Activated CD8-positive, alpha-beta memory T cell treated with anti-CD3 and anti-CD28 coated beads for 24 hours (primary cell): Measurements from ENCODE around the gene TSPAN5.
"Not testable (repeated sequence)": the region's sequence is repeated elsewhere in the genome, so short reads cannot be mapped to it uniquely, and the experiment has no call there.

ENCODE experiments used
- DNase-seq: peaks from one replicate; pipeline ENCODE4 v3.0.0-alpha.2; 2020

The TSPAN5 gene

DNA sequence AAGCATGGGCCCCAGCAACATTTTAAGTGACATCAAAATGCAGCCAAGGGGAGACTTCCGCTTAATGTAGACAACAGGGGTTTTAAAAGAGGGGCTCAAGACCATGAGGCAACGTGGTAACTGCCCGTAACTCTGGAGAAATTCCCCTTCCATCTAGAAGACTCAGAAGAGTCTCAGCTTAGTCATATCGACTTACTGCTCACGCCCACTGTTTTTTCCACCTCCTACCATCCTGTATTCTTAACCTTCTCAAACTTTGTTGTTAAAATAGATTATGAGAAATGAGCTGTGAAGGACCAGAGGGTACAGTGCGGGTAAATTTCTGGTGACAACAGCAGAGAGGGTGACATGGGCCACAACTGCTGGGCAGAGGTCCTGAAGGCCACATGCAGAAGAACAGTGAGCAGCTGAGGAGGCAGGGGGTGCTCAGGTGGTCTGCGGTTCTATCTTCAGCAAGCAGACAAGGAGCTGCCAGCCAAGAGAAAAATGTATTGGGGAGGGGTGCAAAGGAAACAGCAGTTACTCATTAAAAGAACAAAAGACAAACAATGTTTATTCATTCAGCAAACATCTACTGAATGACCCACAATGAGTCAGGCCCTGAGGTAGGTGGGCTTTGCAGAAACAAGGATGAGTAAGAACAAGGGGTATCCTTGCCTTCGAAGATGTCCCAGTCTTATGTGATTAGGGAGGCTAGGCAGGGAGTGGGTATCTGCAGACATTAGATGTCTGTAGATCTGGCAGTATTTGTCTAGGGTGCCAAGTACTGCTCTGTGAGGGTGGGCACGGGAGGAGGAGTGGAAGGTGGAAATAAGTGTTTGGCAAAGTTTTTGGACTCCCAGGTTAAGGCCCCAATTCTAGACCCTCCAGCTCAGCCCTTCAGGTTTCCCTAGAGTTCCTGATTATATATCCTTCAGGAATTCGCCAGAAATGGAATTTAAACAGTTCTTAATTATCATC lies 175.3 kb downstream of the TSPAN5 start:
- DNase-seq = peak; percentile 78

DNA sequence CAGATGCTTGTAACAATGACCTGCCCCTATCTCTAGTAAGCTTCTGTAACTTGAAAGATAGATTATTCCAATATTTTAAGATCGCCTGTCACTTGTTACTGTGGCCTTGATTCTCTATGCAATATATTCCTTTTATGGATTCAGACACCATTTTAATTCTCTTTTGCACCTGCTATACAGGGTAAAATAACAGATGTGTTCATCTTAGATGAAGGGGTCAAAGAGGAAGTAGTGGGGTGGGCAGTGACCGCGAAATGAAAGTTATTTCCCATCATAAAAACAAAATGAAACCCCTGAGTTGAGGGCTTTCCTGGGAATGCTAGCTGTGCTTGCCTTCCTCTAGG lies 175.9 kb downstream of the TSPAN5 start:
- no peak for DNase-seq

DNA sequence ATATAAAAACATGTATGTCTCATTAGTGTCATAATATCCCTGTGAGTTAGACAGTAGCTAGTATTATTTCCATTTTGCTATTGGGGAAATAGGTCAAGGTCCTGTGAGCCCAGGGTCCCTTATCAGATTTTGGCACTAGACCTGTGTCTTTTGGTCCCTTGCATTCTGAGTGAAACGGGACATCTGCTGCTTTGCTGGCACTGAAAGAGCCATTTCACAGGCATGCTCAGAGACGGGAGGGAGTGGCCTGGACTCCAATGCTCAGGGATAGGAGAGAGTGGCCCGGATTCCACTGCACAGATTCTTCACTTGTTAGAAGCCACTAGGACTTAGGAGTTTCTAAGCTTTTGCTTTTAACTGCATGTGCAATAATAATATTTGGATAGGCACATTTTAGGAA lies 177.2 kb downstream of the TSPAN5 start:
- DNase-seq = no peak

DNA sequence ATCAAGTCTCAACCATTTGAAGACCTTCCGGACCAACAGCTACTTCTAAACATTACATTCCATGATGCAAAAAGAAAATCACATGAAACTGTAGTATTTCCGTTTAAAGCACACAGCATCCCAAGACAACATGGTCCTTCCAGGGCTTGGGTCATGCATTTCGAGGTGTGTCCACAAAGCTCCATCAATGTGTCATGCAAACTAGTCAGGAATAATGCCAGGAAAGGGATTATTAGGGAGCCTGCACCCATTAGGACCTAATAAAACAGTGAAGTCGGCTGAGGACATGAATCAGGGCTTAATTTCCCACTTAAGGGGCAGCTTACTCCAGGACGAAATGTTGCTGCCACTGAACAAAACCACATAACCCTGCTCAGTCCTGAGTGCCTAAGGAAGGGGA lies 177.9 kb downstream of the TSPAN5 start:
- DNase-seq = no peak

DNA sequence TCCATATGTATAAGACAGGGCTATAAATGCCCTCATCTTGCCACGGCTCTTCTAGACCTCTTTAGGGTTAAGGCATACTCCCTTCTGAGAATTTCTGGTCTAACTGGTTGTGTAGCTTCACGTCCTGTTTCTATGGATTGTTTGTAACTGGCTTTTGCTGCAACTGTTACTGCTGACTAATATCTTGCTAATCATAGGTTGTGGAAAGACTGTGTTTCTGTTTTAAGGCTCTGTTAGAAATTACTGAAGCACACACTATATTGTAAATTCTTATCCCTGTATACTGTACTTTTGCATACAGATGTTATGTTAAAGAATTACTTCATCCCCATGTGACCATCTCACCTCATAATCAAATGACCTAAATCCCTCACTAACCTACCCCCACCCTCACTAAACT lies 178.8 kb downstream of the TSPAN5 start:
- DNase-seq = not testable (repeated sequence)

DNA sequence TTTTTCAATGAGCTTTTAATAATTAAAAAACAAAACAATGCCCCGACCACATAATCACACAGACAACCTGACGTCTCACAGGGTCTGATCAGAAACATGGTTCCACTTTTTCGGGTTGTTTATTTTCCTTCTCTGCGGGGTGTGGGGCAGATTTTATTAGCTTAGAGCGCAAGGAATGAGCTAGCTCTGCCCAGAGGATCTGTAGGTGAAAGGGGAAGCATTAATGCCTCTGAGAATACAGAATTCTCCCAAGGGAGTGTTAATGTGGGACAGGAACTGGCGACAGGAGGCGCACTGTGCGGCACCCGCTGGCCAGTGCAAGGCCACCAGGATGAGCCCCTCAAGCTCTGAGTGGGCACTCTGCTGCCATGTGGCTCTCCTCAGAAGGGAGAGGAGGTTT lies 181.5 kb downstream of the TSPAN5 start:
- no peak for DNase-seq

DNA sequence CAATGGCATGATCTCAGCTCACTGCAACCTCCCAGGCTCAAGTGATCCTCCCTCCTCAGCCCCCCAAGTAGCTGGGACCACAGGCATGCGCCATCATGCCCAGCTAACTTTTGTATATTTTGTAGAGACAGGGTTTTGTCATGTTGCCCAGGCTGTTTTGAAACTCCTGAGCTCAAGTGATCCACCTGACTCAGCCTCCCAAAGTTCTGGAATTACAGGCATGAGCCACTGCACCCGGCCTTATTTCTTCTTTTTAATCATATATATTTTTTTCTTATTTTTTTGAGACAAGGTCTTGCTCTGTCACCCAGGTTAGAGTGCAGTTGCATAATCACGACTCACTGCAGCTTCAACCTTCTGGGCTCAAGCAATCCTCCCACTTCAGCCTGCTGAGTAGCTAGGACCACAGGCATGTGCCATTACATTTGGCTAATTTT lies 184.0 kb downstream of the TSPAN5 start:
- DNase-seq = no peak

DNA sequence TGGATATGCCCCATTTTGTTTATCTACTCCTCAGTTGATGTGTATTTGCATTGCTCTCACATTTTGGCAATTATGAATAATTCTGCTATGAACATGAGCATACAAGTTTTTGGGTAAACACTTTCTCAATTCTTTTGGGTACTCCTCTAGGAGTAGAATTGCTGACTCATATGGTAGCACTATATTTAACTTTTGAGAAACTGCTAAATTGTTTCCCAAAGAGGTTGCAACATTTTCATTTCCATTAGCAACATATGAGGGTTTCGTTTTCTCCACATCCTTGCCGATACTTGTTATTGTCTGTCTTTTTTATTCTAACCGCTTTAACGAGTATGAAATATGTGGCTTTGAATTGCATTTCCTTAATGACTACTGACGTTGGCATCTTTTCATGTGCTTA lies 185.4 kb downstream of the TSPAN5 start:
- no peak for DNase-seq

DNA sequence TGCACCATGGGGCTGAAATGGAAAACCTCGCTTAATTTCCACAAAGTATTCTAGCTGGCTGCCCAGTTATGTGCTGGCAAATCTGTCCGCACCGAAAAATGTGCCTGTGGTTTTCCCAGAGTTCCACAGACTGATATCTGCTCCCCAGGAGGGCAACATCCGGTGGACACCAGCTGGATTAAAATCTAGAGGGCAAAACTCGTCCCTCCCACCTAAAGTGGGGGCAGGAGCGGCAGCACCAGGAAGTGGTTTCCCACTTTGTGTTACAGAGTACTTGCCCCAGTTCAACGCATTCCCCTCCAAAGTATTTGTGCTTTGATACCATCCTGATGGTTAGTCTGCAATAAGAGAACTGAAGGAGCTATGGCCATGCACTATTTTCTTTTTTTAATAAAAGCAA lies 187.6 kb downstream of the TSPAN5 start:
- no peak for DNase-seq

DNA sequence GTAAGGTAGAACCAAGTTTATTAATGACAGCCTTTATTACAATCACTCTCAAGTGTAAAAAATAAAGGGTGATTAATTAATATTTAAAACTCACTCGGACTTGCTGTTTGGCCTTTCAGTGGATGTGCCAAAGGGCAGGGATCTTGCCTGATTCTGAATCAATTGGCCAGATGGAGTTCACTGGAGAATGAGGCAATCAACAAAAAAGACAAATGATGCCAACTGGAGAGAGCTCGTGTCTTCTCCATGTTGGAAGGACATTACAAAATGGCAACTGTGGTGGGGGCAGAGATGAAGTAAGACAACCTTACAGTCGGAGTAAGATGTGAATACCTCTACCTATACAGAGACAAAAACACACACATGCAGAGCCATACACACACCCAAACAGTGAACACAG lies 188.0 kb downstream of the TSPAN5 start:
- DNase-seq = no peak

DNA sequence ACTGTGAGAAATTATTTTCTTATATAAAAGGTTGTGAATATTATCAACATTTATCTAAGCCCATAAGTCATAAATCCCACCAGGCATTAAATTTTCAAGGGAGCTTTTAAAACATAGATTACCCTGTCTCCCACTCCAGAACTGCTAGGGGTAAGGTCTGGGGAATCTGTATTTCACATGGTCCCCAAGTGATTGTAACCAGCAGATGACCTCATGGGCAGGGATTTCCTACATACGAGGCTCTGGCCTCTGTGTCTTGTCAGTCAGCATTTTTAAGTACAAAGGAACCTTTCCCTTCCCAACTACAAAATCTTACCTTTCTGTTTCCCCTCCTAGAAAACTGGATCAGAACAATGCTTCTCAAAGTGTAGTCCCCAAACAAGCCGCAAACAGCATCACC lies 188.6 kb downstream of the TSPAN5 start:
- DNase-seq = no peak

DNA sequence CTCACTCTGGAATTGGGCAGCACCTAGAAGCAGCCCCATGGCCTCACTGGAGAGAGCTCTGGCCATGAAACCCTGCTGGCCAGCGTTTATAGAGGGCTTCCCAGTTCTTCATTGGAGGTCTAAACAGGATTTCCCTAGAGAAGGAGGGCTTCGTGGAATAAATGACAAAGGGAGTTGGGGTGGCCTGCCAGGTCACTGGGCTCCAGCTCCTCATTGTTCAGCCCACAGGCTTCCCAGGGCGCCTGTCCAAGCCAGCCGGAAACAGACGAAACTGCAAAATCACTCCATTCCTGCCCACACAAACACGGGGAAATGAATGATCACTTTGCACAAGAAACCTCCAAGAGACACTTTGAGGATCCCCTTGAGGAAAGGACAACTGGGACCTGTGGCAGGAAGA lies 189.7 kb downstream of the TSPAN5 start:
- DNase-seq = no peak

DNA sequence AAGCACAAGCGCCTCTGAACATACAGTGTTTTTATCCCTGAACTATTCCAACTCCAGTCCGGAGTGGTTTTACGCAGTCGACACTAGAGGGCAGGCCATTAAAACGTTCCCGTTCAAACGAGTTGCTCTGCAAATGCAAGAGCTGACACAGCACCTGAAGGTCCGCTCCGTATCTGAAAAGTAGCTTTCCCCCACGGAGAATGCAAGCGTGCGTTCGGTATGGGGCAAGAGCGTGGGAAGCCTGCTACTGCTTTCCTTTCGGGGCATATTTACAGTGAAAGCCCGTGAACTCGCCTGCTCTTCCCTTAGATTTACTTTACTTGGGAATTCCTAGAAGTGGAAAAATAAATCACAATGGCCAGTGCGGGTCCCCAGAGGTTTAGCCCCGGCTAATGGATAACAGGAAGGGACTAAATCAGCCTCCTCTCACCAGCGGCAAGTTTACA lies 190.8 kb downstream of the TSPAN5 start:
- DNase-seq = peak; percentile 80

DNA sequence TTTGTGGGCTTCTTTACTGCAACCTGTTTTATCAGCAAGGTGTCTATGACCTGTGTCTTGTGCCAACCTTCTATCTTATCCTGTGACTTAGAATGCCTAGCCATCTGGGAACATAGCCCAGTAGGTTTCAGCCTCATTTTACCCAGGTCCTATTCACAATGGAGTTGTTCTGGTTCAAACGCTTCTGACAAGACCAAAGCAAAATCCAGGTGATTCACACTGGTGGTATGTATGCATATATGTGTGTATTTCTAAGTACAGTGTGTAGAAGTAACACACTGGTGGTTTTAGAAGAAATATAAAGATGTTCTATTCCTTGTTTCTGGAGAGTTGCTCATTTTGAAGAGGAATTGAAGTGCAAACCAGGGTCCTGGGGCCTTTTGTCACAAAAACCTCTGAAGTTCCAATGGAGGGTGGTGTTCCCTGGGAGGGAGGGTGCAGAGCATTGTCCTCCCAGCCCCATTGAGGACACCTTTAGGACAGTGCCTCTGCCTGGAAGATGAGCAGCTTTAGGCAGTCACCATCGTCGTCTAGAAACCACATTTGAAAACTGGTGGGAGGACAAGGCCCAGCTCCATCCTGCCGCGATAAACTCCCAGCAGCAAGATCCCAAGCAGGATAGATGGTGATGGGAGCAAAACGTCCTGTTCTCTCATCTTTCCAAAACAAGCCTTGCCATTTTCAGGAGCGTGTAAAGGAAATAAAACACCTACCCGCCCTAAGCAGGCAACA lies 191.4 kb downstream of the TSPAN5 start:
- DNase-seq = no peak

DNA sequence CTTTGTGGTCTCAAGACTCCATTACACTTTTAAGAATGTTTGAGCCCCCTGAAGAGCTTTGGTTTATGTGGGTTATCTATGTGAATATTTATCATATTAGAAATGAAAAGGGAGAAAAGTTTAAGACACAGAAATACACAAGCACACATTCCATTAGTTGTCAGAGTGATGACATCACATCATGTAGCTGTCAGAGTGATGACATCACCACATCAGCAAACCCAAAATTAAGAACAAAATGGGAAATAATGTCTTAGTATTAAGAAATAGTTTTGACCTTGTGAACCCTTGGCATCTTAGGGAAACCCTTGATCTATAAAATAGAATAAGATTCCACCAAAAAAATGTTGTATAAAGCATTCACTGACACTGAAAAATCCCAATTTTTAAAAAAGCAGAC lies 195.9 kb downstream of the TSPAN5 start:
- no peak for DNase-seq

DNA sequence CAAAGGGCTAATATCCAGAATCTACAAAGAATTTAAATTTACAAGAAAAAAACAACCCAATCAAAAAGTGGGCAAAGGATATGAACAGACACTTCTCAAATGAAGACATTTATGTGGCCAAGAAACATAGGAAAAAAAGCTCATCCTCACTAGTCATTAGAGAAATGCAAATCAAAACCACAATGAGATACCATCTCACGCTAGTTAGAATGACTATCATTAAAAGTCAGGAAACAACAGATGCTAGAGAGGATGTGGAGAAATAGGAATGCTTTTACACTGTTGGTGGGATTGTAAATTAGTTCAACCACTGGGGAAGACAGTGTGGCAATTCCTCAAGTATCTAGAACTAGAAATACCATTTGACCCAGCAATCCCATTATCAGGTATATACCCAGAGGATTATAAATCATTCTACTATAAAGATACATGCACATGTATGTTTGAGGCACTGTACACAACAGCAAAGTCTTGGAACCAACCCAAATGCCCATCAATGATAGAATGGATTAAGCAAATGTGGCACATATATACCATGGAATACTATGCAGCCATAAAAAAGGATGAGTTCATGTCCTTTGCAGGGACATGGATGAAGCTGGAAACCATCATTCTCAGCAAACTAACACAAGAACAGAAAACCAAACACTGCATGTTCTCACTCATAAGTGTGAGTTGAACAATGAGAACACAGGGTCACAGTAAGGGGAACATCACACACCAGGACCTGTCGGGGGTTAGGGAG lies 197.1 kb downstream of the TSPAN5 start:
- not testable (repeated sequence) for DNase-seq

DNA sequence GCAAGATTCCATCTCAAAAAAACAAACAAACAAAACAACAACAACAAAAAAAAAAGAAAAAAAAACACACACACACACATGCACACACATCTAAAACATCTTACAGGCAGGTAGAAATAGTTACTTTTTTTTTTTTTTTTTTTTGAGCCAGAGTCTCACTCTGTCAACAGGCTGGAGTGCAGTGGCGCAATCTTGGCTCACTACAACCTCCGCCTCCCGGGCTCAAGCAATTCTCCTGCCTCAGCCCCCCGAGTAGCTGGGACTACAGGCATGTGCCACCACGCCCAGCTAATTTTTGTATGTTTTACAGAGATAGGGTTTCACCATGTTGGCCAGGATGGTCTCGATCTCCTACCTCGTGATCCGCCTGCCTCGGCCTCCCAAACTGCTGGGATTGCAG lies 201.0 kb downstream of the TSPAN5 start:
- DNase-seq = not testable (repeated sequence)

DNA sequence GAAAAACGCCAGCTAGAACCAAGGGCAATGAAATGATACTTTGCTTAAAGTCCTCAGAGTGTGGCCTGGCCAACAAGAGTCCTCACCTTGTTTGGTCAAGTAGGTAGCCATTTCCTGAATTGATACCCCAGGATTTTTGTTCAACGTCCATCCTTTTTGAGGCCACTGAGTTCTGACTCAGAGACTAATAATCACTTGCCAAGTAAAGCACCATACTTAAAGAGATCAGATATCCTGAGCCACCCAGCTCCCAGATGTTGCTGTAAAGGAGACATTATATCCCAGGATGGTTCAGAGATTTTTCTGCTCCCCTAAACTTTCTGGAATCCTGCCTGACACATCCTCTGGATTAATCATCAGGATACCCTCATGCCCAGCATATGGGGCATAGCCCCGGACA lies 206.3 kb downstream of the TSPAN5 start:
- no peak for DNase-seq

DNA sequence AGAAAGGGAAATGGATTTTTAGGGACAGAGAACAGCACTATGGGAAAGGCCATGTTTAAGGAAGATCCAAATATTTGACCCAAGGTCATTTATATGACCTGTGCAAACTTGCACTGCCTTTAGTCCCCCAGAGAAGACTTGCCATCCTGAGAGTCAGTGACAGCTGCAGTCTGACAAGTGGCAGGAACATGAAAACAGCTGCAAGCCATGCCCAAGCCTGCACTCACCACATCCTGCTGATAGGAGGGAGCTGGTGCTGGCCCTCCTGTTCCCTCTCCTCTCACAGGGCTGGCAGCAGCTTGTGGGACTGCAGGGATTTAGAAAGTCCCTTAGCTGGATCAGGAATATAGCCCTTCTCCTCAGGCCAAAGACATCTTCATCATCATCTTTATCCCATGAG lies 209.5 kb downstream of the TSPAN5 start:
- no peak for DNase-seq

DNA sequence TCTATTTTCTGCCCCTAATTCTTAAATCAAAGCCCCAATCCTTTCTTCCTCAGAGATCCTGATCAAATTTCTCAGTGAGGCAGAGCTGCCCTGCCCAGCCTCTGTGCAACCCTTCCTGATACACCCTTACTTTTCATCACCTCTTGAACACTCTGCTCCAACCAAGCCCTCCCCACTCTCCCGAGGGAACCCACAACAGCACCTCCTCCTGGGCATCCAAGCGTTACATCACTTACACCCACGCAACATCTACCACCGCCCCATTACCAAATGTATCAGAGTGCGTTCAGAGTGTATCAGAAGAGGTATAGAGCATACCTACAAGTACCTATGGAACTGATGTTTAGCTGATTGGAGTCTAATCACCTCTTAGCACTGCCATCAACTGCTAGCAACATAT lies 210.8 kb downstream of the TSPAN5 start:
- DNase-seq = no peak

DNA sequence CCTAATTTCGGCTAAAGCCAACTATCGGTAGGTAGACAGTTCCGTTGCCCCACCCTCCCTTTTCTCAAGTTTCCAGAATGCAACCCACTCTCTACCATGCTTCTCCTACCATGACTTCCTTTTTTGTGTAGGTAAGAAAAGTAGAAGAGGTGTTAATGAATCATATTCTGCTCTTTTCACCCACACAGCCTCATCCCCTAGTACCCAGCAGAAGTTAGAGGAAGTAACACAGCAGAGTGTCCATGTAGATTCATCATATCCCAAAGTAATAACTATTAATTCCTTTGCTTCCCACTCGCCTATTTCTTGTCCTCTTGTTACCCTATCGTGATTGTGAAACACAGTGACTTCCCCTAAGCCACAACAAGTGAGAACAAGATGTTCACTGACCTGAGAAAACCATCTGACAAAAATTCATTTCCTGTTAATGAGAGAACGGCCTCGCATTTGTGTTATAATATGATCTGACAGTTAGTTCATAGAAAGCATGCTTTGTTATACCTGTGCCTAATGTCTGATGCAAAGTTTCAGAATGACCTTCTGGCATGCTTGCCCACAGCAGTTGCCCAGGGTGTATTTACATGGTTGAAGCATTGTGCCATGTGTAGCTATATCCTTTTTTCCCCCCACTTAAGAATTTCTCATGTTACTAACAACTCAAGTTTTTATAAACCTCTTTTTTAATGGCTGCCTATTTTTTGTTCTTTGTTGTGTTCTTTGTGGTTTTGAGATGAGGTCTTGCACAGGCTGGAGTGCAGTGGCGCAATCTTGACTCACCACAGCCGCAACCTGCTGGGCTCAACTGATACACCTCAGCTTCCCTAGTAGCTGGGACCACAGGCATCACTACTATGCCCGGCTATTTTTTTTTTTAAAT lies 211.7 kb downstream of the TSPAN5 start:
- peak; percentile 70 for DNase-seq

DNA sequence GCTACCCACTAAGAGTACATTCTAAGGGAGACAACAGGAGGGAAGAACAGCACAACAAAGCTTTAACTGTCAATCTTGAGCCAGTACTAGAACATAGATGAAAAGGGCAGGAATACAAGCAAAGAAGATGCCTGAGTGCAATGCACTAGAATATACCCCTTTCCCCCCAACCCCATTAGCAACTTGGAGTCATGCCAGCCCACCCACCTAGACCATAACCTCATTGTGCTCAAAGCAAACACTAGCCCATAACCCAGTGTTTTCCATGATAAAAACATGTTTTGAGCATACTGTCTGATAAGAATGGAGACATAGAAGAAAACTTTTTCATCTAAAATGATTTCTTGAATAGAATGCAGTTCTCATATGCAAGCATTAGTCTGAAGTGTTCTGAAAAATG lies 214.0 kb downstream of the TSPAN5 start:
- no peak for DNase-seq
